Amniotic epithelial cell (primary cell): ENCODE results near the gene CYP3A4.
"Not testable (repeated sequence)": the region's sequence is repeated elsewhere in the genome, so short reads cannot be mapped to it uniquely, and the experiment has no call there.

Source experiments
- DNase-seq: peaks from one replicate; pipeline ENCODE4 v3.0.0-alpha.2; 2010; ENCODE audit warnings: low read depth

The CYP3A4 gene

GRCh38 chr7:99752356-99752755 is 31.6 kb downstream of the CYP3A4 start:
- DNase-seq: peak; percentile 64

GRCh38 chr7:99751322-99752052 is 32.5 kb downstream of the CYP3A4 start:
- not testable (repeated sequence) for DNase-seq

- DNase-seq: no peak
These were observed 35.0 kb downstream of the CYP3A4 start for GRCh38 chr7:99748846-99749579.

- not testable (repeated sequence) for DNase-seq
These were observed 37.1 kb downstream of the CYP3A4 start for GRCh38 chr7:99746915-99747314.

- not testable (repeated sequence) for DNase-seq
These were observed 38.6 kb downstream of the CYP3A4 start for GRCh38 chr7:99745395-99745794.

GRCh38 chr7:99742737-99743394 is 41.1 kb downstream of the CYP3A4 start:
- DNase-seq: no peak

GRCh38 chr7:99741441-99741795 is 42.6 kb downstream of the CYP3A4 start:
- DNase-seq: no peak

- DNase-seq: peak; percentile 93
These were observed 43.2 kb downstream of the CYP3A4 start for GRCh38 chr7:99740573-99741440.

- no peak for DNase-seq
These were observed 44.0 kb downstream of the CYP3A4 start for GRCh38 chr7:99739699-99740572.

- DNase-seq: no peak
These were observed 46.3 kb downstream of the CYP3A4 start for GRCh38 chr7:99737726-99738125.

GRCh38 chr7:99736667-99737066 is 47.3 kb downstream of the CYP3A4 start:
- not testable (repeated sequence) for DNase-seq

- peak; percentile 30 for DNase-seq
These were observed 49.0 kb downstream of the CYP3A4 start, which contains the start of gene CYP3A7 for GRCh38 chr7:99734987-99735386. CYP3A7 (minus strand) TSS chr7:99735196; CDS start chr7:99735093, 103 bp downstream.

GRCh38 chr7:99733448-99733847 is 50.5 kb downstream of the CYP3A4 start:
- no peak for DNase-seq

- DNase-seq: no peak
These were observed 51.0 kb downstream of the CYP3A4 start for GRCh38 chr7:99733003-99733402.

GRCh38 chr7:99731638-99732374 is 52.2 kb downstream of the CYP3A4 start:
- DNase-seq: no peak

- no peak for DNase-seq
These were observed 53.0 kb downstream of the CYP3A4 start for GRCh38 chr7:99730992-99731391.

GRCh38 chr7:99730238-99730810 is 53.7 kb downstream of the CYP3A4 start:
- DNase-seq: no peak

GRCh38 chr7:99729486-99730237 is 54.3 kb downstream of the CYP3A4 start:
- DNase-seq: no peak

GRCh38 chr7:99728615-99729014 is 55.4 kb downstream of the CYP3A4 start:
- no peak for DNase-seq
